ENCODE results near the gene PABPN1L. TPM values are rescaled to one million over a fixed set of nuclear protein-coding genes. Genes with fewer than 3 reads are reported as not detected.

Gene PABPN1L
- total RNA-seq, 1 donor from 2014 or later = not detected

DNA sequence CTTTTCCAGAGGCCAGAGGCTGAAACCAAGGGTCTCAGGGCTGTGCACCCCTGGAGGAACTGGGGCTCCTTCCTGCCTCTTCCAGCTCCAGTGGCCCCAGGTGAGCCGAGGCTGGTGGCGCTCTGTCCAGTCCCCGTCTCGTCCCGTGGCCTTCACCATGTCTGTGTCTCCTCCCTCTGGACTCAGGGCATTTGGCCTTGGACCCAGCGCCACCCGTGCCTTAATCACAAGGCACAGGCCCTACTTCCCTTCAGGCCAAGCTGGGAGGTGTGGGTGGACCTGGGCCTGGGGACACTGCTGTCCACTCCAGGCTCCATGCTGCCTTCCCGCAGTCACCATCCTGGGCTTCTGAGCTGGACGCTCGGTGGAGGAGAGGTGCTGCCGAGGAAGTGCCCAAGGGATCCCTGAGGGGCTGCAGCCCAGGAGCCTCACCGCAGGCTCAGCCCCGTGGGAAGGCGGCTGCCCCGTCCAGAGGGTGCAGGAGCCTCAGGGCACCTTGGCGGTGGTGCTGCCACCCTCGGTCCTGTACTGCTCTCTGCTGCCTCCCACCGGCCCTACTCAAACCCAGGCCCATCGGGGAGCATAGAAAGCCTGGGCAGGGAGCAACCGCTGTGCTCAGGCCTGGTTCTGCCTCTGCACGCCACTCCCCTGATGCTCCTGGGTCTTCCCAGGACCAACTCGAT lies 45.2 kb downstream of the PABPN1L start:
- no peak overlapping the region for H3K4me3 Mint-ChIP-seq
- H3K4me1 Mint-ChIP-seq = no peaks in the 10 kb centered on the region
- no peak for DNase-seq
- H3K9me3 Mint-ChIP-seq = no peaks in the 10 kb centered on the region
- peaks cover 2% of the 10 kb centered on the region for H3K36me3 Mint-ChIP-seq (ENCODE audit: low read depth)
- no peaks in the 10 kb centered on the region for H3K27me3 Mint-ChIP-seq
- no peak overlapping the region for H3K27ac Mint-ChIP-seq
- intact Hi-C loops (cut with micrococcal nuclease) = no loop called here

DNA sequence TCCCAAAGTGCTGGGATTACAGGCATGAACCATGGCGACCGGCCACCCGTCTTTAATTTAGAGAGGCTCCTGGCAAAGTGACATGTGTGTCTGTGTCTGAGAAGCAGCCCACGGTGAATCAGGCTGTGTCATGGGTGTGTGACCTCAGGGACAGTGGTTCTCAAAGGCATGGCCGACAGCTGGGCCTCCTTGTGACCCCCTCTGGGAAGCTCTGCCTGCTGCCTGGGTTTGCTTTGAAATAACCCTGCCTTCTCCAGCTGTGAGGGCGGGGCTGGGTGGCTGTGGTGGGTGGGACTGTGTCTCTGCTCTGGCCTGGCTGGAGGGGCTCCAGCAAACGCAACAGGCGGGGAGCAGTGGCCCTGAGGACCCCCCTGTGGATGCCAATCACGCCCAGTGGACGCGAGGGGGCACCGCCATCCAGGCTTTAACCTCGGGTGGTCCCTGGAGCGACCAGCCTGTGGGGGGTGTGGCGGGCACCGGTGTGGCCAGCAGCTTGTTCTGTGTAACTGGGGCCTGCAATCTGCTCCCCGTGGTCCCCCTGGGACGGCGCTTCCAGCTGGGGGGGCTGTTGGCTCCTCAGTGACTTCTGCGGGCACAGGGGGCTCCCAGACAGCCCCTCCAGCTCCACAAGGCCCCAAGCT lies 46.0 kb downstream of the PABPN1L start:
- Mint-ChIP-seq H3K4me1 (no peaks in the 10 kb centered on the region), H3K27ac (no peak overlapping the region)
- intact Hi-C loops (cut with micrococcal nuclease) = no loop called here

DNA sequence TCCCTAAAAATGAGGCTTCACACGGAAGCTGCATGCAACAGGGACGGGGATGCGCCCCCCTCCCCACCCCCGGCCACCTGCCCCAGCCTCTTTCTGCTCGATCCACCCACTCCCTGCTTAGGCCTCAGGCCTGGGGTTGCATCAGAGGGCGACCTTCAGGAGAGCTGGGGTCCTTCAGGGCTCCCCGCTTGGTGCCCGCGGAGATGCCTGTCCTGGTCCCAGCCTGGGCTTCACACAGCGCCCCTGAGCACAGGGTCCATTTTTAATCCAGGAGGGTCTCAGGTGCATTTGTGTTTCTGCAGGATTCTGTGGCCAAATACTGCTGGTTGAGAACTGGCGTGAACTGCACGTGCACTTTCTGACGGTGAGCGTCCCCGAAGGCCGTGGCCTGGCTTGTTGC lies 47.3 kb downstream of the PABPN1L start:
- Mint-ChIP-seq H3K27ac (no peak overlapping the region), H3K4me3 (no peak overlapping the region), H3K4me1 (no peaks in the 10 kb centered on the region), H3K36me3 (ENCODE audit: low read depth) (no peaks in the 10 kb centered on the region), H3K27me3 (no peaks in the 10 kb centered on the region), H3K9me3 (no peaks in the 10 kb centered on the region)
- no peak for DNase-seq
- intact Hi-C loops (cut with micrococcal nuclease) = no loop called here

More for the DNA sequence above, 46.0 kb downstream of the PABPN1L start:
- Mint-ChIP-seq H3K9me3 (no peaks in the 10 kb centered on the region), H3K4me3 (no peak overlapping the region), H3K27me3 (no peaks in the 10 kb centered on the region), H3K36me3 (ENCODE audit: low read depth) (no peaks in the 10 kb centered on the region)
- no peak for DNase-seq

- Mint-ChIP-seq H3K27me3 (no peaks in the 10 kb centered on the region), H3K4me1 (no peaks in the 10 kb centered on the region), H3K9me3 (no peaks in the 10 kb centered on the region), H3K27ac (no peak overlapping the region), H3K36me3 (ENCODE audit: low read depth) (no peaks in the 10 kb centered on the region), H3K4me3 (no peak overlapping the region)
- intact Hi-C loops (cut with micrococcal nuclease) = no loop called here
- no peak for DNase-seq
These were observed 47.9 kb downstream of the PABPN1L start for GRCh38 chr16:88818575-88818874.

DNA sequence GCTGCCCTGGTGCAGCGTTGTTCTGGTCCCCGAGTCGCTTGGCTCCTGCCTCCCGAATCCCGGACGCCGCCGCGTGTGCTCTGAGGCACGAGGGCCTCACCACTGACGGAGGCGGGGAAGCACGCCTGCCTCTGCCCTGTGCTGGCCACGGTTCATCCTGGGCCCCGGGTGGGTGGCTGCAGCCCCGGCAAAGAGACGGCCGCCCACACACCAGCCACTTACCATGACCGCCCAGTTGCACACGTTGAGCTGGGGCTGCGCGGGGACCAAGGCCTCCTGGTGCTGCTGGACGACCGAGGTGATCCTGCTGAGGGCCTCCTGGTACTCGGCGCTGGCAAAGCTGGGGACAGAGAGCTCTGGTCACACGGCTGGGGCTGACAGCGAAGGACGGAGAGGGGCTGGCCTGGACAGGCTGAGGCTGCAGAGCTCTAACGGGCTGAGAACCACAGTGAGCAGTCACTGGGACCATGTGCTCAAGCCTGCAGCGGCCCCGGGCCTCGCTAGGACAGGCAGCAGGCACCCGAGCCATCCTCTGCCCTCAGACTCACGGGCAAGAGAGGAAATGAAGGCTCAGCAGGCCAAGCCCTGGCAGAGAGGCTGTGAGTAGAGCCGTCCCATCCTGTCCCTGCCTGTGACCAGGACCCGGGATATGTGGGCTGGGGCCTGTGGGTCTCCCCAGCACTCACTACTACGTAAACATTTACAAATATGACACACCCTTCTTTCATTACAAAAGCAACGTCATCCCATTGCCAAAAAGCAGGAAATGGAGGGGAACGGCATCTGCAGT lies 48.5 kb downstream of the PABPN1L start:
- intact Hi-C loops (cut with micrococcal nuclease) = no loop called here
- H3K4me3 Mint-ChIP-seq = no peak overlapping the region
- H3K27me3 Mint-ChIP-seq = no peaks in the 10 kb centered on the region

GRCh38 chr16:88816736-88817535 lies 49.5 kb downstream of the PABPN1L start:
- Mint-ChIP-seq H3K4me3 (no peak overlapping the region), H3K27me3 (no peaks in the 10 kb centered on the region), H3K4me1 (peaks cover 4% of the 10 kb centered on the region), H3K36me3 (ENCODE audit: low read depth) (no peaks in the 10 kb centered on the region), H3K9me3 (no peaks in the 10 kb centered on the region), H3K27ac (no peak overlapping the region)
- no peak for DNase-seq
- intact Hi-C loops (cut with micrococcal nuclease) = loop anchor here (1.0 kb wide), 2 partner anchors 40 to 350 kb away; partner anchors contain the start of gene TRAPPC2L

More for the DNA sequence above, 48.5 kb downstream of the PABPN1L start:
- no peaks in the 10 kb centered on the region for H3K4me1 Mint-ChIP-seq
- no peak overlapping the region for H3K27ac Mint-ChIP-seq
- no peak for DNase-seq
- no peaks in the 10 kb centered on the region for H3K9me3 Mint-ChIP-seq
- no peaks in the 10 kb centered on the region for H3K36me3 Mint-ChIP-seq (ENCODE audit: low read depth)

DNA sequence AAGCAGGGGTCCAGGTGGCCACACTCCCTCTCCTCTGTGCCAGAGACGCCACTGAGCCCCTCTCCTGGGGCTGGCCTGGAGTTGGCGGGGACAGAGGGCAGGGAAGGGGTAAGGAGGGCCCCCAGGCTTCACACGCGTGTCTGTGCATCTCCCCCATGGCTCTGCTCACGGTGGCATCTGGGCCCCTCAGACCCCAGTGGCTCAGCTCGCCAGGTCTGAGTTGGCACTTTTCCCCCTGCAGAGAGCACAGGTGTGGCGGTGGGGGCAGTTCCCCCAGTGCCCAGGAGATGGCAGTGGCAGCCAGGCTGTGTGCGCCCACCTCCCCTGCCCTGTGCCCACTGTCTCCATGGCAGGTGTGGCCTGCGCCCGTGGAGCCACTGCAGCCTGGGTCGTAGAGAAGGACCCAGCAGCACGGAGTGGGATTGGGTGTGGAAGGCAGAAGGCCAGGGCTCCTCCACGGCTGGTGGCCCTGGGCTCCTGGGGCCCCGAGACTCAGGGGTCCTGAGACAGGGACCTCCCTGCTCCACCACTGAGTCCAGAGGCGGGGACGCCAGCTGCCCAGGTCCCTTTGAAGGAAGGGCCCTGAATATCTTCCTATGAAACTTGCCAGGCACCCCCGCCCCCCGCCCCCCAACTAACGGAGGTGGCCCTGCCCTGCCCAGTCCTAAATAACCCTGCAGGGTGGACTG lies 50.4 kb downstream of the PABPN1L start:
- intact Hi-C loops (cut with micrococcal nuclease) = loop anchor here (1.0 kb wide), 2 partner anchors 41 to 351 kb away; partner anchors contain the start of gene TRAPPC2L
- Mint-ChIP-seq H3K9me3 (no peaks in the 10 kb centered on the region), H3K4me3 (no peak overlapping the region), H3K36me3 (ENCODE audit: low read depth) (no peaks in the 10 kb centered on the region), H3K4me1 (peaks cover 4% of the 10 kb centered on the region), H3K27ac (no peak overlapping the region), H3K27me3 (no peaks in the 10 kb centered on the region)
- peak; percentile 86 for DNase-seq

GRCh38 chr16:88815227-88815626 lies 51.2 kb downstream of the PABPN1L start:
- DNase-seq = no peak
- no peak overlapping the region for H3K4me3 Mint-ChIP-seq
- H3K9me3 Mint-ChIP-seq = no peaks in the 10 kb centered on the region
- intact Hi-C loops (cut with micrococcal nuclease) = no loop called here
- H3K36me3 Mint-ChIP-seq (ENCODE audit: low read depth) = peaks cover 6% of the 10 kb centered on the region
- H3K4me1 Mint-ChIP-seq = peaks cover 4% of the 10 kb centered on the region
- H3K27me3 Mint-ChIP-seq = no peaks in the 10 kb centered on the region
- H3K27ac Mint-ChIP-seq = no peak overlapping the region

DNA sequence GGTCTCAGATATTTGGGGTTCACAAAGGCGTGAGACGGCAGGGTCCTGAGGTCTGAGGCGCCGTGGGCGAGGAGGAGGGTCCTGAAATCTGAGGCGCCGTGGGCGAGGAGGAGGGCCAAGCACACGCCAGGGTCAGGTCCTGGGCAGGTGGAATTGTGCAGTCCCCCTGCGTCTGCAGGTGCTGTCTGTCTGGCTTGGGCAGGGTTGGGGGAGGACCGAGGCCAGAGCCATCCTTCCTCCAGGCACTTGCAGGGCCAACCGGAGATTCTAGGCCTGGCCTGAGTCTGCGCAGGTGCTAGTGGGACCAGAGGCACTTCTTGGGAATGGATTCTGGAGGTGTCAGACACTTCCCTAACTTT lies 52.3 kb downstream of the PABPN1L start:
- no peak for DNase-seq
- Mint-ChIP-seq H3K4me3 (peak overlapping the region; percentile 44), H3K27me3 (no peaks in the 10 kb centered on the region), H3K36me3 (ENCODE audit: low read depth) (peaks cover 14% of the 10 kb centered on the region), H3K4me1 (peaks cover 15% of the 10 kb centered on the region), H3K9me3 (no peaks in the 10 kb centered on the region), H3K27ac (no peak overlapping the region)
- intact Hi-C loops (cut with micrococcal nuclease) = loop anchor here (5.0 kb wide), 1 partner anchor 403 kb away; the partner anchor contains the start of gene ZNF778

Other genes with a start within 250 kb of the PABPN1L start
- not detected in 2 replicates for gene IL17C, start 228.1 kb downstream of the PABPN1L start, total RNA-seq
- 222 and 228 TPM in 2 replicates for gene CYBA, start 215.6 kb downstream of the PABPN1L start, total RNA-seq
- 95.7 and 102 TPM in 2 replicates for gene MVD, start 203.6 kb downstream of the PABPN1L start, total RNA-seq
- 3.0 and 3.3 TPM in 2 replicates for gene SNAI3, start 180.2 kb downstream of the PABPN1L start, total RNA-seq
- 47.3 and 49.7 TPM in 2 replicates for gene RNF166, start 160.3 kb downstream of the PABPN1L start, total RNA-seq
- 68.8 and 69.9 TPM in 2 replicates for gene CTU2, start 160.2 kb downstream of the PABPN1L start, total RNA-seq
- 219 and 226 TPM in 2 replicates for gene PIEZO1, start 81.4 kb downstream of the PABPN1L start, total RNA-seq
- gene CDT1, start 62.9 kb downstream of the PABPN1L start, total RNA-seq = 93.2 and 98.3 TPM in 2 replicates
- gene APRT, start 54.7 kb downstream of the PABPN1L start, total RNA-seq = 312 and 314 TPM in 2 replicates
- 23.2 and 23.4 TPM in 2 replicates for gene GALNS, start 9.7 kb downstream of the PABPN1L start, total RNA-seq
- gene TRAPPC2L, start 9.5 kb downstream of the PABPN1L start, total RNA-seq = 62.1 and 67.1 TPM in 2 replicates
- not detected in 2 replicates for gene CBFA2T3, start 110.5 kb upstream of the PABPN1L start, total RNA-seq
- gene ACSF3, start 227.2 kb upstream of the PABPN1L start, total RNA-seq = 41.1 and 41.6 TPM in 2 replicates